RKO (cell line): ENCODE results near the gene TAF4.
"Not testable (repeated sequence)": the region's sequence is repeated elsewhere in the genome, so short reads cannot be mapped to it uniquely, and the experiment has no call there.

Experiments used
- DNase-seq: peaks from one replicate; pipeline ENCODE4 v3.0.0-alpha.2; 2016; ENCODE audit warnings: low spot score

TAF4 gene

DNA sequence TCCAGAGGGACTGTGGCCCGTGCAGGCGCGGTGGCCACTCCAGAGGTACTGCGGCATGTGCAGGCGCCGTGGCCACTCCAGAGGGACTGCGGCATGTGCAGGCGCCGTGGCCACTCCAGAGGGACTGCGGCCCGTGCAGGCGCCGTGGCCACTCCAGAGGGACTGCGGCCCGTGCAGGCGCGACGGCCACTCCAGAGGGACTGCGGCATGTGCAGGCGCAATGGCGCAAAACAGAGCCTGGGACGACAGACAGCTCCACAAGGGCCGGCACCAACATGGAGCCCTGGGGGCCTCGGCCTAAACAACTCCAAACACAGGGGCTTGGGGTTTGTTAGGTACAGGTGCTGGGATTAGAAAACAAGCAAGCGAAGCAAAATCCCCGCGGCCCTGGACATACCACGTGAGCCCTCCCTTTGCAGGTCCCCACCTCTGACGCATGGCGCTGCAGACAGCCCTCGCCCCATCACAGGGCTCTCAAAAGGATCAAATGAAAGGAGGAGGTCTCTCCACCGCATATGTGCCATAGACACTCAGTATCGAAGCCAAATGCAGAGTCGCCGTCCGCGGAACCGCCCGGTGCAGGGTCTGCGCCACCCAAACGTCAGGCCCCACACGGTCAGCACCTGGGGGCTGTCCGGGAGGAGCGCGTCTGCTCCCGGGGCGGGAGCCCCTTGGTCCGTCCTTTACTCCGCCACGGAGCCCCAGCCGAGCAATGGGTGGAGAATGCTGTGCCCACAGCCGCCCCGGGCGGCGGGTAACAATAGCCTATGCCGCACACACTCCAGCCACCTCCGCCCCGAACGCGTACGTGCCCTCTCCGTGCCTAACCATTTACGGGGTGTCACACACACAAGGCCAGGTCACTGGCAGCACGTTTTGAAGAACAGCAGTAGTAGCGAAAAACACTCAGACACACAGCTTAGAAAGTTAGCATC lies 85.7 kb downstream of the TAF4 start:
- no peak for DNase-seq

DNA sequence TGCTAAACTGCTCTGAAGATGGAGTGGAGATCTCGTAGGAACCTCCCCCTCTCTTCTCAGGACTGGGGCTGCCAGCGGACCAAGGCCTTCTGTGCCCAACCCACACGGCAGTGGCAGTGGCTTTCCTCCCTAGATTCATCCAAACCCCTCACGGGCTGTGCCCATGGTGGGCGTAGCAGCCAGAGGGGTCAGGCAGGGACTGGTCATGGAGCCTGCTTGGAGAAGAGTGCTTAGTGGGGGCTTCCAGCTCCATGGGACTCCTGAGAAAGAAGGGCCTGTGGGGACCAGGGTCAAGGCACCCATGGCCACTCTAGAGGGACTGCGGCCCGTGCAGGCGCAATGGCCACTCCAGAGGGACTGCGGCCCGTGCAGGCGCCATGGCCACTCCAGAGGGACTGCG lies 86.6 kb downstream of the TAF4 start:
- no peak for DNase-seq

DNA sequence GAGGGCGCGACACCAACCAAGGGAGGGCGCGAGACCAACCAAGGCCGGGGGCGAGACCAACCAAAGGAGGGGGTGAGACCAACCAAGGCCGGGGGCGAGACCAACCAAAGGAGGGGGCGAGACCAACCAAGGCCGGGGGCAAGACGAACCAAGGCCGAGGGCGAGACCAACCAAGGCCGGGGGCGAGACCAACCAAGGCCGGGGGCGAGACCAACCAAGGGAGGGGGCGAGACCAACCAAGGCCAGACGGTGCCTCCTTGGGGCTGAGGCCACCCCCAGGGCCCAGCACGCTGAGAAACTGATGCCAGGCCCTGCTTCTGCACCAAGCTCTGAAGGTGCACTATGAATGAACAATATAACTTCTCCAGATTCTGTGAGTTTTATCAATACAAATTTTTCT lies 87.2 kb downstream of the TAF4 start:
- DNase-seq = no peak

DNA sequence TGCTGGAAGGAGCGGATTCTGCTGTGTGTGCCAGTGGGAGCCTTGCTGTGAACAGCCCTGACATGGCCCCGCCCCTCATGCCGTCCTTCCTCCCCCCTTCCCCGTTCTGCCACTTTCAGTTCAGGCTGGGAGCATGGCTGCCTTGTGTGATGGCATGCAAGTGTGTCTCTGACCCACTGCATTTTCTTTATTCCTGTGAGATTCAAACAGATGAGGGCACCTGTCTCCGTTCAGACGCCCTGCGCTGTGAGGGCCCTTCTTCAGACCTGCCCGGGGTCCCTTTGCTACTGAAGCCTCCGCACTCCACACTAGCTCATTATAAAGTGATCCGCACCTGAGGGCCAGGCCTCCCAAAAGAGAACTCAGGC lies 88.3 kb downstream of the TAF4 start:
- DNase-seq = no peak

DNA sequence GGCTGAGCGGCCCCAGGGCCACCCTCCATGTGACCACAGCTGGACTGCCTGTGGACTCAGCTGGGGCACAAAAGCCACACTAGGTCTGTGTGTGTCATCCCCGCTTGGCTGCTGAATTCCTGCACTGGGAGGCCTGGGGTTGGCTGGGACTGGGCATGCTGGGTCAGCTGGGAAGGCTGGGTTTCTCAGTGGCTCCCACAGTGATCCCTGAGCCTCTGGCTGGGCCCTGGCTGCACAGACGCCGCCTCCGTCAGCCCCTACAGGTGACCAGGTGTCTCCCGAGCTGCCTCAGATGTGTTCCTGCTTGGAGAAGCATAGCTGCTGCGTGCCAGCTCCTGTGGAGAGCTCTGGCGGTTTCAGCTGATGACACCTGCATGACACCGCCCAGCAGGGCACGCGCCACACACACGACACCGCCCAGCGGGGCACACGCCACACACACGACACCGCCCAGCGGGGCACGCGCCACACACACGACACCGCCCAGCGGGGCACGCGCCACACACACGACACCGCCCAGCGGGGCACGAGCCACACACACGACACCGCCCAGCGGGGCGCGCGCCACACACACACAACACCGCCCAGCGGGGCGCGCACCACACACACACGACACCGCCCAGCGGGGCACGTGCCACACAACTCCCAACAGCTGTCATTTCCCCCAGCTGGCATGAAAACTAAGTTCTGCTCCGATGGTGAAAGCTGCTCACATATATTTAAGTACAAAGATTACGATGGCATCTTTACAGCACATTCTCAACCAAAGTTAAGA lies 88.8 kb downstream of the TAF4 start:
- DNase-seq = no peak

DNA sequence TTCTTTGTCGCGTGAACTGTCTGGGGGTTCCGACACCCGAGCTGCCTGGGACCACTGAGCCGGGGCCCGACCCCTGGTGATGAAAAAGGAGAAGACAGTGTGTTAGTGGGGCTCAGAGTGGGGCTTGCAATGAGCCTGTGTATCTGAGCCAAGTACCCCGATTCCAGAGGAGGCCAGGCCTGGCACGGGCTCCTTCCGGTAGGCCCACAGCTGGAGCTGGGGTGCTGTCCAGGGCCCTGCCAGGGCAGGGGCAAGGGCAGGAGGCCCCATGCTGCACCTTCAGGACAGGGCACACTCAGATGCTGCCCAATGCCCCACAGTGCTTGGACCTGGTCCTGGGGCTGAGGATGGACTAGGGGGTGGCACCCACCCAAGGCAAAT lies 89.4 kb downstream of the TAF4 start:
- DNase-seq = no peak

DNA sequence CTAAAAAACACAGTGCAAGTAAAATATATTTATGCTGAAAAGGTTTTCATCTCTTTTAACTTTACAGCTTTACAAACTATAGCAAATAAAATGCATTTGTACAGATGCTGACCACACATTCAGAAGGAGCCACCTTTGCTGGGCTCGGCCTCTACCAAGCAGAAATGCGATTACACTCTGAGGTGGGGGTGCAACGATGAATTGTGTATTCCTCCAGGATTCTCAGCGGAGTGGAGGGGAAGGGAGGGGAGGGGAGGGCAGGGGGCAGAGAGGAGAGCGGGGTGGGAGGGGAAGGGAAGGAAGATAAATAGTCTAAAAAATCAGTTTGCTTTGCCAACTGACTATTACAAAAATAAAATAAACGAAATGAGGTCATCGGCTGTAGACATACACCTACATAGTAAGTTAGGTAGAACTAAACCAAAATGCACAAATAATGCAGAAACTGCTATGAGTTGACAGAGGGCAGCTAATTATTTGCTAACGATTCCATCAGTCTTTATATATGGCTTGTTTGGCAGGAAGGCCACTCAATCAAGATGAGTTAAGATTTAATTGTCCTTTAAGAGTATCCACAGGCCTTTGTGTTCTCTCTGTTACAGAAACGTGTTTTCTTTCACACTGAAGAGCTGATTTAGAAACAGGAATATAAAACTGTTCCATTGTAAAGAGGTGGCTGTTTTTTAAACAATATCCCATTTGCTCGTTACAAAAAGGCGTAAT lies 90.1 kb downstream of the TAF4 start:
- no peak for DNase-seq

DNA sequence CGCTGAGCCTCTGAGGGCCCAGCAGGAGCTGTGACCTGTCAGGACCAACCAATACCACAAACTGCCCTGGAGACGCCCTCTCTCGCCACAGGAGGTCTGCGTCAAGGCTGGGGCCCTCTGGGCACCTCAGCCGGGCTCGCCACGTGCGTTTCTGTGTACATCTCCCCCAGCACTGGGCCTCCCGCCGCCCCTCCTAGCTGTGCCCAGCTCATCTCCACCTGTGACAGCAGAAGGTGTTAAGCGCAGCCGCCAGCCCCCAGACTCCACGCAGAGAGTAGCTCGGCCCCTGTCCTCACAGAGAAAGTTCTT lies 91.4 kb downstream of the TAF4 start:
- DNase-seq = no peak

DNA sequence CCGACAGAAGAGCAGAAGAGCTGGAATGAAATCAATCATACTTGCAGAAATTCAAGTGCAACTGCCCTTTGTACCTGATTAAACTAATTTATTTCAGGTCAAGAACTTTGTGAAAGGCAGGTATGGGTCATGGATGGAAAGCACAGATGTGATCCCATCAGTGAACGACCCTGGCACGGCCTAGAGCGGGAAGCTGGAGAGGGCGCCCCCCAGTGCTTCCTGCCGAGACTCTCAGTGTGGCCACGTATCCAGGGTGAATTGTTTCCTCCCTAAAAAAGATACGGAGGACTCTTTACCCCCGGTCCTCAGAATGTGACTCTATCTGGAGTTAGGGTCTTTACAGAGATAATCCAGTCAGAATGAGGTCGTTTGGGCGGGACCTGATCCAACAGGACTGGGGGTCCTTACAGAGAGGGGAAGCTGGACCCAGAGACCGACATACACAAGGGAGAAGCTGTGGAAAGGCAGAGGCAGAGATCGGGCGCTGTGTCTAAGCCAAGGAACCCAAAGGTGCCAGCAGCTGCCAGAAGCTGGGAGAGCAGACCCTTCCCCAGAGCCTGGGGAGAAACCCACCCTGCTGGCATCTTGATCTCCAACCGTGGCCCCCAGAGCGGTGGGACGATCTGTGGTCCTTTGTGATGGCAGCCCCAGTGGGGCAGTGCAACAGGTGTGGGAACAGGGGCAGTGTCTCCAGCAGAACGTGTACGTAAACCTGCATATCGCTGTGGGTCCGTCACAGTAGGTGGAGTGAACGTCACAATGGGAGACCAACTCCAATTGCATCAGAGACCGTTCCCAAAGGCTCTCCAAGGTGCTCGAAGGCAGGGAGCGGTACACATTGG lies 91.9 kb downstream of the TAF4 start:
- DNase-seq = no peak

DNA sequence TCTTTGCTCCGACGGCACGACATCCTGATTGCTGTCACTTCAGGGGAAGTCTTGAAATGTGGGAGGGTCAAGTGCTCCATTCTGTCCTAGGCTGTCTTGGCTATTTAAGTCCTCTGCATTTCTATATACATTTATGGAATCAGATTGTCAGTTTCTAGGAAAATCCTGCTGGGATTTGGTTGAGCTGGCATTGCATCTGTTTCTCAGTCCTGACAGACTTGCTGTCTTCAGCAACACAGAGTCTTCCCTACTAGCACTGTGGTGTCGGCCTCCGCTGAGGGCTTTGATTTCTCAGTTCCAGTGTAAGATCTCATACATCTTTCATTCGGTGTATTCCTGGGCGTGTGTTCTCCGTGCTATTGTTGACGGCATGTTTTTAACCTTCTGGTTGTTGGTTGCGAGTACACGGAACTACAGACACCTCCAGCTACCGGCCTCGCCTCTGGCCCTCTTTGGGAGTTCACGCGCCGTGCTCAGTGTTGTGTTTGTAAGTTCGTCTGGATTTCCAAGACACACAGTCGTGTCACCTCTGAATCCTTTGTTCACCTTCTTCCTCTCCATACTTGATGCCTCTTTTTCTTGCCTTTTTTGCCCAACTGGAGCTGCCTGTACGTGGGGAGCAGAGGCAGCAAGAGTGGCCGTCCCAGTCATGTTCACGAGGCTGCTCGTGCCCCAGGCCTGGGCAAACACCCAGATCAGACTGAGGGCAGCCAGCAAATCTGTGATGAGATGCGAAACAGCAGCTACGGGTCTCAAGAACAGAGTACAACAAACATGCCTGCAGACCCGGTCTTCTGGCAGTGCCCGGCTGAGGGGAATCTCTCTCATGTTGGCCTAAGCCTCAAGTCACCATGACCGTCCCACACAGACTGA lies 92.8 kb downstream of the TAF4 start:
- DNase-seq = no peak

DNA sequence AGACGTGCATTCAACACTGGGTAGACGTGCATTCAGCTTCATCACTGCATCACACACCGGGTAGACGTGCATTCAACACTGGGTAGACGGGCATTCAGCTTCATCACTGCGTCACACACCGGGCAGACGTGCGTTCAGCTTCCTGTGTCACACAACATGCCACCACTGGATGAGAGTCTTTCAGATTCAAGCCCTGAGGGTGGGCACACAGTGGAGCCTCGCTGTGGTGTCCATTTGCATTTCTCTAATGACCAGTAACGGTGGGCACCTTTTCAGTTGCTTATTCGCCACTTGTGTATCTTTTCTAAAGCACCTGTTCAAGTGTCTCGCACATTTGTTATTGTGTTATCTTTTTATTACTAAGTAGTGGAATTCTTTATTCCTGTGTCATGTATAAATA lies 94.1 kb downstream of the TAF4 start:
- DNase-seq = not testable (repeated sequence)

DNA sequence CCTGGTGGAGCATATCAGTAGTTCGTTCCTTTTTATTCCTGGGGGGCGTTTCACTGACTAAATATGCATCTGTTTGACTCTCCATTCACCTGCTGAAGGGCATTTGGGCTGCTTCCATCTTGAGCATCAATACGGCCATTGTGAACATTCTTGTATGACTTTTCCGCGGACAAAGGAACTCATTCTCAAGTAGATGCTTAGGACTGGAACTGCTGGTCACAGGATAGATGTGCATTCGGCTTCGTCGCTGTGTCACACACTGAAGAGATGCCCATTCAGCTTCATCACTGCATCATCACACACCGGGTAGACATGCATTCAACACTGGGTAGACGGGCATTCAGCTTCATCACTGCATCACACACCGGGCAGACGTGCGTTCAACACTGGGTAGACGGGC lies 95.3 kb downstream of the TAF4 start:
- DNase-seq = no peak

DNA sequence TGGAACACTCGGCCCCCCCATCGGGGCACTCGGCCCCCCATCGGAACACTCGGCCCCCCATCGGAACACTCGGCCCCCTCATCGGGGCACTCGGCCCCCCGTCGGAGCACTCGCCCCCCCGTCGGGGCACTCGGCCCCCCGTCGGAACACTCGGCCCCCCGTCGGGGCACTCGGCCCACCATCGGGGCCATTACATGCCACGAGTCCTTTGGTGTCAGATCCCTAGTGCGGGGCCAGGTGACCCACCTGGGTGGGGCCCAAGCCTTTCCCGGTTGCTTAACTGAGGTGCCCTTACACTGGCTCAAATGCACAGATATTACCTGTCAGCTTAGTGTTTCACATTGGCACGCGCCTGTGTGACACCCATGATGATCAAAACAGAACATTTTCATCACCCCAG lies 95.9 kb downstream of the TAF4 start:
- no peak for DNase-seq

DNA sequence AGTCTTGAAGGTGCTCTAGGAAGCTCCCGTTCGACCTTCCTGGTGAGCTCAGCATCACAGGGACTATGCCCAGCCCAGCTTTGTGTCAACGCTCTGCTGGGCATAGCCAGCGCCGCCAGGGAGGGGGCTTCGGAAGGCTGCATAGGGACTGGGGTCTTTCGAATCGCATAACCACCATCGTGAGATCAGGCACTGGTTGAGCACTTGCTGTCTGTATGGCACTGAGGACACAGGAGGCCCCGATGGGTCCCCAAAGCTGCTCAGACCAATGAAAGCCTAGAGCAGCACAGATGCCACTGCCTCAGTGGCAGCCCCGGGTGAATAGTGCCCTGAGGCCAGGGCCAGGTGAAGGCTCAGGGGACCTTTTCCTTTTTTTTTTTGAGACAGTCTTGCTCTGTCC lies 96.7 kb downstream of the TAF4 start:
- DNase-seq = no peak

DNA sequence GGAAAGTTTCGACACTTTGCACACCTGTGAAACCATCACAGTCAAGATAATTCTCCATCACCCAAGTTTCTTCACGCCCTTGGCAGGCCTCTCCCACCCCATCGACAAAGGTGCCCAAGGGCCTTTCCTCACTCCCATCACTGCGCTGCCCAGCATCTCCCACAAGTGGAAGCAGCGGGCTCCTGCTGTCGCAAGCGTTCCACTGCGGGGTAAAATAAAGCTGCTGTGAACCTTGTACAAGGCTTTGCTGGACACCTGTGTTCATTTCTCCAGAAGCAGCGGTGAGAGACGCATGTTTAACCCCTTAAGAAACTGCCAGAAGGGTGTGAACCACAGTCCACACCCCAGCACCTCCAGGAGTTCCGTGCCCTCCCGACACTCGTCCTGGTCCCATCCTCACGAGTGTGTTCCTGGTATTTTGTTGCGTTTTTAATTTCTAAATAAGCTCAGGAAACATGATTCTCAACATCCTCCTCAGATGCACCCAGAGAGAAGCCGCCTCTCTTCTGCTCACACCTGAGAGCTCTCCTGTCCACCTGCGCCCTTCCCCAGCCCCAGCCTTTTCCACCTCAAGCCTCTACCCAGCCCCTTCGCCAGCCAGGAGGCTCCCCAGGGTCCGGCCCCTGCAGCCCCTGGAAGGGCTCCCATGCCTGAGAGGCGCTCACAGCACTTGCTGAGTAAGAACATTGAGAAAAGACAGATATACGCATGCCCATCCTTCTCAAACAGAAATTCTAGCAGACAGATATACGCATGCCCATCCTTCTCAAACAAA lies 97.5 kb downstream of the TAF4 start:
- no peak for DNase-seq

DNA sequence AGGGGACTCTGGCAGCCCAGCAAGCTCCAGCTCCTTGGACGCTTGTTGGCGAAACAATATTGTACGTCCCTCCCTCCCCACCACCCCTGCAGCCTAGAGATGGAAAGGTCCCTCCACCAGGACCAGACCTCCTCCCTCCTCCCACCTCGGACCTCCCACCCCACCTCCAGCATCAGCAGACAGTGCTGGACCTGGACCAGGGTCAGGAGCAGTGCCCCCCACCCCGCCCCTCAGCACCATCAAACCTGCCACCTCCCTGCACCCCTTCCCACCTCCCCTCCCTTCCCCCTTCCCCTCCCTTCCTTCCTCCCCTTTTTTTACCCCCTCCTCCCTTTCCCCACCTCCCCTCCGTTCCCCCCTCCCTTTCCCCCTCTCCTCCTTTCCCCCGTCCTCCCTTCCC lies 98.4 kb downstream of the TAF4 start:
- DNase-seq = no peak

DNA sequence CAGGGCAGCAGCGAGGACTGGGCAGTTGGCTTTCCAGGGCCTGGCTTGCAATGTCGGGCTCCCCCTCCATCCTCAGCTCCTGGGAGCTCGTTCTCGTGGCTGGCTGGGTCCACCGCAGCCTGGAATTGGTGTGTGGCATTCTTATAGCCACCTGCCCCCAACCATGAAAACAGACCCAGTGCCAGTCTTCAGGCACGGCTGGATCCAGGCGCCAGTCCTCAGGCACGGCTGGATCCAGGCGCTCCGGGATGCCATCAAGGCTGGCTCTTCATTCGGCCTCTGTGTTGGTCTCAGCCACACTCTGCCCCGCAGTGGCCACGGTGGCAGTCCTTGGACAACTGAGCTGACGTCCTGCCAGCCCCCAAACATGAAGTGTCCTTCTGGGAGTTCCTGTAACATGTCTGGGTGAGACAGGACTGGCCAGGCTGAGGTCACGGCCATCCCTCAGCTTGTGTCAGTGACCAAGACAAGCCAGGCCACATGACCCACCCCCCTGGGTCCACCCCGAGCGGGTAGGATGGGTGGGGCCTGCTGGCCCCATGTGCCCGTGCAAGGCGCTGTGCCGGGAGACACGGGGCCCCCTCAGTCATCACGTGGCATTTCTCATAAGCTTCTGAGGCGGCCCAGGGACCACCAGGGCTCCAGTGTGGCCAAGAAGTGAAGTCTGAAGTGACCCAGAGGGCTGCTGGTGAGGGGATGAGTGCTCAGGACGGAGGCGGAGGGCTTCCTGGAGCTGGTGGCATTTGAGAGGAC lies 99.0 kb downstream of the TAF4 start:
- no peak for DNase-seq

DNA sequence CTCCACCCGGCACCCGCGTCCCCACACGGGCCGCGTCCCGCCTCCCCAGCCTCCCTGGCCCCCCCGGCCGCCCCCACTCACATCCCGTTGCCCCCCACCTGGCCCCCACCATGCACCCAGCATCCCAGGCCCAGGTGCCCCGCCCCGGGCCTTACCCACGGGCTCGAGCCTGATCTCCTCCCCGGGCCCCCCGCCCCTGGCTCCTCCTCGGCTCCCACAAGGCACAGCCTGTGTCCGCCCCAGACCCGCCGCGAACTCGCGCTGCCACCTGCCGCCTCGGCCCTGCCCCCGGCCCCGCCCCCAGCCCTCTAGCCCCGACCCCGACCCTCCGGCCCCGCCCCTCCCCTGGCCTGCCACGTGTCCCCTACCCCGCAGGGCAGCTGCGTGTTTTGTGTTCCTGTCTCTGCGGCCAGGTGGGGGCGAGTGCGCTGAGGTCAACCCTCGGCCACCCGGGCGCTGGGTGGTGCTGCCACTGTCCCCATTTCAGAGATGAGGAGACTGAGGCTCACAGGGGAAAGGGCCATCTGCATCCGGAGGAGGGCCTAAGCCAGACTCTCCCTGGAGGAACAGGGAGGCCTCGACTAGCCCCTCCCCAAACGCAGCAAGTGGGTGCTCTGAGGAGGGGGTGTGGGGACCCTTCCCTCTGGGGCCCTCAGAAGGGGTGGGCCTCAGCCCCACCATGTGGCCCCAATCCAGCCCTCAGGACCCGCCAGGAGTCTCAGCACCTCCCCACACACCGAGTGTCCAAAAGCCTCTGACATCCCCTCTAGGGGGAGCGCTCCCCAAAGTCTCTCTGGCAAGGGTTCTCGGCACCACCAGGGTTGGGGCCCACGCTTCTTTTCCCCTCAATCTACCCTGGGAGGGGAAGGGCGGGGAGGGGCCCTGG lies 99.8 kb downstream of the TAF4 start:
- DNase-seq = no peak
